Limb (tissue), 2 donors: ENCODE results near the gene MRPL20.

Experiments
- DNase-seq, 2 donors: peaks; one replicate each; pipeline ENCODE4 v3.0.0-alpha.2; 2016; ENCODE audit errors: extremely low spot score in 2 of 2

The MRPL20 gene

GRCh38 chr1:1364266-1364665 lies 42.8 kb downstream of the MRPL20 start:
- no peak for DNase-seq

DNA sequence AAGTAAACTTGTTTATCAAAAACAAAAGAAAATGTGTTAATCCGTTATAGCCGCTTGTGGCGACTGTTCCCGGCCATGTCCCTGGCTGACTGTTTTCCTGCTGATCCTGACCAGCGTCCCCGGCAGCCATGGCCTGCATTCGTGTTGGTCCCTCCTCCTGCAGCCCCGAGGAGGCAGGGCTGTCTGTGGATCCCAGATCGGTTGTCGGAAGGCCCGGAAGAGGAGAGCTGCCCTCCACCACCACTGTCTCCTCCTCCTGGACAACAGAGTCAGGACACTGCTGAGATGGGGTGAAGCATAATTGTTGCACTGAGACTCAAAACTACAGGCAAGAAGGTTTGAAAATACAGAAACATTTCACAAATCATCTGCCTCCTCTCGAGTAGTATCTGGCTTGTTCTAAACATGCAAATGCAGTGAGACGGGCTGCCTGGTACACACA lies 45.1 kb downstream of the MRPL20 start:
- DNase-seq = peak in 1 of 2 donors; percentile 60

DNA sequence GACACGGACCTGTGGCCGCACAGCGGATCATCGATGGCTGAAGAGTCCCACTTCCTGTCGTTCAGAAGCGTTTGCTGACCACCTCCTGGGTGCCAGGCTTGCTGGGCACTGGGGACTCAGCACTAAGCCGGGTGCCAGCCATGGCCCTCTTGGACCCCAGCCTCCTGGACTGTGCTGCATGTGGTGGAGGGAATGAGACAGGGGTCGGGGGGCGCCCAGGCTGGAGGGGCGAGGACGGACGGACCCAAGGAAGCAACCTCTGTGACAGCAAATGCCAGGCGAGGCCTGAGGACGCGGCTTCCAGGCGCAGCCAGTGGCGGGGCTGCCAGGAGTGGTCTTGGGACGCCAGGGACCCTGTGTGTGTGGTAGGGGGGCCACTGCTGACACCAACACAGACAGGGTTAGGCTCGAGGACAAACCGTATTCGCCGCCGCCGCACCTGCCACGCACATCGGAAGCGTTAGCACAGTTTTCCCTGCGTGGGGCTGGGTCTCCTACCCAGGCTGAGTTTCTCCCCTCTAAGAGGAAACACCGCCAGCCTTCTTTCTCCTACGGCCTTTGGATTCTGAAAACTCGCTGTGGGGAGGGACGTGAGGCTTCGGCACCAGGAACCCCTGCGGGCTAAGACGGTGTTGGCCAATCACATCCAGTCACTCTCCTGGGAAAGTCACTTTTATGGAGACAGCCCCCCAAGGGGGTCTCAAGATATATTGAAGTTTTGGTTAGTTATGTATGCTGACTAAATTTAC lies 45.7 kb downstream of the MRPL20 start:
- DNase-seq = peak in 1 of 2 donors; percentile 32

GRCh38 chr1:1360506-1361169 lies 46.5 kb downstream of the MRPL20 start:
- peak in 1 of 2 donors; percentile 51 for DNase-seq

GRCh38 chr1:1359664-1360468 lies 47.2 kb downstream of the MRPL20 start:
- peak; percentile 59 to 76 for DNase-seq

- no peak for DNase-seq
These were observed 47.8 kb downstream of the MRPL20 start for GRCh38 chr1:1359308-1359663.

GRCh38 chr1:1358433-1359271 lies 48.4 kb downstream of the MRPL20 start, which contains the start of gene MXRA8:
Gene MXRA8 (minus strand): TSS chr1:1358555. CDS start chr1:1358504, 51 bp downstream.
- DNase-seq = peak; percentile 82 to 88

GRCh38 chr1:1357871-1358432 lies 49.1 kb downstream of the MRPL20 start:
- no peak for DNase-seq

DNA sequence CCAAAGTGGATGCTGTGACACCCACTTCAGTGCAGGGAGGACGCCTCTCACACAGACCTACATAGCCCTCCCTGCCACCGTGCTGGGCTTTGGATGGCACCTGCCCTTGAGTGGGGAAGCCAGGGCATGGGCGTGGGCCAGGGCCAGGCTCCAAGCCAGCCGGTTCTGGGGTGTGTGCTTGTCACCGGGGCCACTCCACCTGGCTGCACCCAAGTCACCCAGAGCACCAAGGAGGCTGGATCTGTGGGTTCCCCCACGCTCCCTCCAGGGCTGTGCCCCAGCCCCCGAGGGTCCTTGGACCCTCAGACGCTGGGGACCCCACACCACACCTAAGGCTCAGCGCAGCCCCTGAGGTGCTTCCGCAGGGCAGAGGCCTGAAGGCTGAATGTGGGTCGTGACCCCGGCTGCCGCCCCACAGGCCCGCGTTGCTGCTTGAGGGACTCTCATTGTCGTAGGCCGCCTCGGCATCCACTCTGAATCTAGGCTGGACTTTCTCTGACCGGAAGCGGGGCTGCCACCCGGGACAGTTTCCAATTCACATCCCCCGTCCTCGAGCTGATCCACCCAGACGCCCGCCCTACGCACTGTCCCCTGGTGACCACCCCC lies 50.2 kb downstream of the MRPL20 start:
- DNase-seq = no peak

DNA sequence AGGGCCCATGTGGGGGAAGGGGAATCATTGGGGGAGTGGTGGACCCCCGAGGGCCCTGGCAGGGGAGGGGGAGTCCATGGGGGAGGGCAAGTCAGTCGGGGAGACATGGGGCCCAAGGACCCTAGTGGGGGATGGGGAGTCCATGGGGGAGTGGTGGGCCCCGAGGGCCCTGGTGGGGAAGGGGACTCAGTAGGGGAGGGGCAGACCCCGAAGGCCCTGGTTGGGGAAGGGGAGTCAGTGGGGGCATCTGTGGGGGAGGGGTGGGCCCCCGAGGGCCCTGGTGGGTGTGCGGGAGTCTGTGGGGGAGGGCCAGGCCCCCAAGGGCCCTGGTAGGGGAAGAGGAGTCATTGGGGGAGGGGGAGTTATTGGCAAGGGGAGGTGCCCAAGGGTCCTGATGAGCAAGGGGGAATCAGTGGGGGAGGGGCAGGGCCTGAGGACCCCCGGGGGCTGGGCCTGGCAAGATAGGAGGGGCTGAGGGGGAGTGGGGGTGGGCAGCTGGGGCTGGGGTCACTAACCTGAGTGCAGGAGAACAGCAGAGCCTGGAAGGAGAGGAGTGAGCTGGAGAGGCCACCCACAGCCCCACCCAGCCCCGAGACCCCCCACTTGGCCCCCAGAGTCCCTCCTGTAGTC lies 50.8 kb downstream of the MRPL20 start:
- no peak for DNase-seq

DNA sequence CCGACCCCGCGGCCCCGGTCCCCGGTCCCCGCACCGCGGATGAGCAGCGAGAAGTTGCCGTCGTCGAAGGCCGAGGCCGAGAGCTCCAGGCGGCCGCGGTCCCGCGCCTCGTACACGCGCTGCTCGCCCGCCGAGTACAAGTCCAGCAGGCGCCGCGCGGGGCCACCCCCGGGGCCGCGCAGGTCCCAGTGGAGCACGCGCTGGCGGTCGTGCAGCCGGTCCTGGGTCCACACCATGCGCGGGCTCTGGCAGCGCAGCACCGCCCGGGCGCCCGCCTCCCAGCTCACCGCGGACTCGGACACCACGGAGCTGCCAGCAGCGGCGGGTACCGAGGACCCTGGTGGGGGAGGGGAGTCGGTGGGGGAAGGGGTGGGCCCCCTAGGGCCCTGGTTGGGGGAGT lies 51.7 kb downstream of the MRPL20 start:
- DNase-seq = no peak

GRCh38 chr1:1354271-1355247 lies 52.5 kb downstream of the MRPL20 start:
- DNase-seq = no peak

DNA sequence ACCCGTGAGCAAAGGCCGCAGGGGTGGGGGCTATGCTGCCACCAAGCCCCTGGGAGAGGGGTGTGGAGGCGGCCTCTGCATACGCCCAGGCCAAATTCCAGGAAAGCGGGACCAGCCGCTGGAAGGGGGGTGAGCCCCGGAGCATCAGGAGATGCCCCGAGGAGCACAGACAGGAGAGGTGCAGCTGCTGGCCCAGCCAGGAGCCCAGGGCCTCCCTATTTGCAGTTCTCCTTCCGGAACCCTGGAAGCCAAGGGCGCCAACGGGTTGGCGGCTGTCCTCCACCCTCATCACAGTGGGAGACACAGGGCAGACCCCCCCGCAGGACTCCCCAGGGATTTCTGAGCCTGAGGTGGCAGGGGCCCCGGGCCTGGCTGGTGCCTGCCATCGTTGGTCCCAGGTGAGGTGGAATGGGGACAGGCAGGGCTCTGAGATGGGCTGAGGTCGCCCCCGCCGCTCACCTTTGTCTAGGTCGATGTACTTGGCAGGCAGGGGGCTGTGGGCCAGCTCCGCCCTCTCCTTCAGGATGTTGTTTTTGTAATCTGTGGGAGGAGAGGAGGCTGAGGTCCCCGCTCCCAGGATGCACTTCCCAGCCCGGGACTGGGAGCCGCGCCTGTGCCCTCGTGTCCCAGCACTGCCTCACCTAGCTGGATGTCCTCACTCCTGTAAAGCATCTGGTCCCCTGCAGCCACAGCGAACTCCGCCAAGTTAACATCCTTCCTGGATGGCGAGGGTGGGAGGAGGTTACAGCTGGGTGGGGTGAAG lies 53.5 kb downstream of the MRPL20 start:
- no peak for DNase-seq

DNA sequence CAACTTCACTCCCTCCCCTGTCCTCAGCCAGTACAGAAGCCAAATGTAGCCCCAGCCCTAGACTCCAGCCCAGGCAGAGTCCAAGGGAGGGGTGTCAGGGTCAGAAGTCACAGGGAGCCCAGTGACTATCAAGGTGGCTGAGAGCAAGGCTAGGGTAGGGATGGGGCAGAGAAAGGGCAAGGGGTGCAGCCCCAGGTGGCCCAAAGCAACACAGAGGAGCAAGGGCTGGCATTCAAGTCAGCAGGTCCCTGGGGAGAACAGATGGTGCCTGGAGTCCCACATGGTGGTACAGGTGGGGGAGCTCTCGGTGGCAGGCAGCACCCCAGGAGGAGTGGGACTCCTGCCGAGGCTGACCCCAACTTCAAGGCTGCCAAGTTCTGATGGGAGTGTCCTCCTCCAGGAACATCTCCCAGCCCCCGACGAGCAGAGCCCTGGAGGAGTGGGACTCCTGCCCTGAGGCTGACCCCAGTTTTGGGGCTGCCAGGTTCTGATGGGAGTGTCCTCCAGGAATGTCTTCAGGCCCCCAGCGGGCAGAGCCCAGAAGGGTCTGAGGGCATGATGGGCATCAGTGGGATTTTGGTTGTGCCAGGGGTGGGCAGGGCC lies 54.2 kb downstream of the MRPL20 start:
- no peak for DNase-seq
